NCI-H2081 (cell line): ENCODE results near the gene CMYA5.
"Not testable (repeated sequence)": the region's sequence is repeated elsewhere in the genome, so short reads cannot be mapped to it uniquely, and the experiment has no call there.

Experiments
- DNase-seq, 2 experiments: peaks; one replicate each; lab custom pipeline; 2025; lab: John Stamatoyannopoulos, UW

Gene CMYA5

DNA sequence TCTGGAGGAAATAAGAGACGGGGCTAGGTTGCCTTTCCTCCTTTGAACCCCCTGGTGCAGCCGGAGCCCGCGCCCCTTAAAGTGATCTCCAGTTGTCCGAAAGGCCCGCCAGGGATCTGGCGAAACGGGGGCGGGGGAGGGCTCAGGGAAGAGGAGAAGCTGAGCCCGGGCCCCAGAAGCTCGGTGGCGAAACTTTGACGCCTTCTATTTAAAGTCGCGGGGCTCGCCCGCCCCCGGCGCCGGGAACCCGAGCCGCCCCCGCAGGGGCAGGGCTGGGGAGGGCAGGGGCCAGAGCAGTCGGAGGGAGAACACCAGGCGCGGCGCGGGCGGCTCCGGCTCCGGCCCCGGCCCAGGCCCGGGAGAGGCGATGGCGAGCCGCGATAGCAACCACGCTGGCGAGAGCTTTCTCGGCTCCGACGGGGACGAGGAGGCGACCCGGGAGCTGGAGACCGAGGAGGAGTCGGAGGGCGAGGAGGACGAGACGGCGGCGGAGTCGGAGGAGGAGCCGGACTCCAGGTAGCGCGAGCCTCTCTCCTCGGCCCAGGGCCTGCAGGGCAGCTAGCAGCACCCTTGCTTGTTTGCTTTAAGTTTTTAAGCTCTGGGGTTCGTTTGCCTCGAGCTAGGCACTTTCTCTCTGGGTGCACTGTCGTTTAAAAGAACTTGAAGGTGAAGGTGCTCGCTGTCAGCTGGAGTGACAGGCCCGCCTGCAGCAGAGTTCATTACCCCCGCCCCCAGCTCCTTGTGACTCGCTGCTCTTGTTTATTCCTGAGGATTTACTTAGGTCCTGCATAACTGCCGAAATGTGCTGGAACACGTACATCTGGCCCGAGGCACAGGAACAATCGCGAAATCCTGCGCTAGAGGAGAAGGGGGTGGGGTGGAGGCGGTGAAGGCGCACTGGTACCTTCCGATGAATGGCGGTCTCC is at the start of gene CMYA5:
TSS of gene CMYA5 (plus strand) at position 296 of the 926 bp plus-strand sequence. CDS start at position 368, 72 bp downstream.
- no peak for DNase-seq

DNA sequence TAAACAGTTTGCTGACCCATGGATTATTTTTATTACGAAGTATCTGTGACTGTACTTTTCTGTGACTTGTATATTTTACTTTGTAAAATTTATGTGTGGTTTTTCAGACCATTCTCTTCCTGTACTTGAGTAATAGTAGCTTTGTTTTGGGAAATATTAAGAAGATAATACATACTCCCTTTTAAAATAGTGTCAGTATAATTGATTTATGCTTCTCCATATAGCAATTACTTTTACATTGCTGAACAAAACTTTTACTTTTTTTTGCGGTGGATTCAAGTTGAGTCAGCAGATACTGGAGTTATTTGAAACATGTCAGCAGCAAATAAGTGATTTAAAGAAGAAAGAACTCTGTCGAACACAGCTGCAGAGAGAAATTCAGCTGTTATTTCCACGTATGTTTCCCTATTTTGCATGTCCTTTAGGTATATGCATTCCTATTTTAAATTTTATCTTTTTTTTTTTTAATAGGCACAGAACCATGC is 49.0 kb upstream of the CMYA5 start:
- DNase-seq = no peak

DNA sequence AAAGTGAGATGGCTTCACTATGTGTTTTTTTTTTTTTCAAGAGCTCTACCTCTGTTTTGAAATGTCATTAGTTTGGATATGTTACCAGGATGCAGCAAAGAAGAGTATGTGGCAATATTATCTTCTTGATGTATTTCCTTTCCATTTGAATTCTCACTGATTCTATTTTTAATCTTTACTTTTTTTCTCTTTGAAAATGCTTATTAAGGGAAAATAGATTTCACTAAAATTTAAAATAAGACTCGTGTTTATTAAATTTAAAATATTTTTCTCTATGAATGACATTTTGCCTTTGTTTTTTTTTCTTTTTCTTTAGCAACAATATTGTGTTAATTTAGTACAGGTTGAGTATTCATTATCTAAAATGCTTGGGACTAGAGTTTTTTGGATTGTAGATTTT is 48.2 kb upstream of the CMYA5 start:
- DNase-seq = no peak

DNA sequence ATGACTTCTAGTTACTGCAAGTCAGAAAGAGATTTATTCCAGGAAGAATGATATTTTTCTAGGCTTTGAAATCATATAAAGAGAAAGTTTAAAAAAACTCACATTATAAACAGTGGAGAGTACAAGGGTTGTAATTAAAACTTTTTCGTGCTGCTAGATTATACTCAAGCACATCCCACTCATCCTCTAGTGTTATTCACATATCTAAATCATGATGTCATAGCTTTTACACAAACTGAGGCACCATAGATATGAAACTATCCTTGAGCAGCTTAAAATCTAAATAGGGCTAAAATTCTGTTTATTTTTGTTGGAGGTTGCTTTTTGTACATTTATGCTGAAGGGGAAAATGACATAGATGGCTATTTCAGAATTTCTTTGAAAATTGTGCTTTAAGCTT is 47.4 kb upstream of the CMYA5 start:
- no peak for DNase-seq

- no peak for DNase-seq
Measured at GRCh38 chr5:79653843-79654242, 35.8 kb upstream of the CMYA5 start.

GRCh38 chr5:79663212-79663611 is 26.4 kb upstream of the CMYA5 start:
- DNase-seq = no peak

GRCh38 chr5:79666758-79667157 is 22.9 kb upstream of the CMYA5 start:
- DNase-seq = no peak

DNA sequence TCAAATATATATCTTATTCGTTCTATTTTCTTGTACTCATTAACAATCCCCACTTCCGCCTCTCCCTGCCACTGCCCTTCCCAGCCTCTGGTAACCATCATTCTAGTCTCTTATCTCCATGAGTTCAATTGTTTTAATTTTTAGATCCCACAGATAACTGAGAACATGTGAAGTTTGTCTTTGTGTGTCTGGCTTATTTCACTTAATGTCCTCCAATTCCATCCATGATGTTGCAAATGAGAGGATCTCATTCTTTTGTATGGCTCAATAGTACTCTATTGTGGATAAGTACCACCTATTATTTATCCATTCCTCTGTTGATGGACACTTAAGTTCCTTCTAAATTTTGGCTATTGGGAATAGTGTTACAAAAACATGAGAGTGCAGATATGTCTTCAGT is 17.2 kb upstream of the CMYA5 start:
- DNase-seq = no peak

DNA sequence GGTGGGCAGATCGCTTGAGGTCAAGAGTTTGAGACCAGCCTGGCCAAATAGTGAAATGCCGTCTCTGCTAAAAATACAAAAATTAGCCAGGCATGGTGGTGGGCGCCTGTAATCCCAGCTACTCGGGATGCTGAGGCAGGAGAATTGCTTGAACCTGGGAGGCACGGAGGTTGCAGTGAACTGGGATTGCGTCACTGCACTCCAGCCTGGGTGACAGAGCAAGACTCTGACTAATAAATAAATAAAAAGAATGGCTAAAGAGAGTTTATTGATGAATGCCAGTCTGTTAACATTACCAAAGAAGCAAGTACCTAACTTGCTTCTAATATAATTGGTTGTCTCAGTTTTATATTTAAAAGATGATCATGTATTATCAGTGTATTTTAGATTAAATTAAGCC is 13.3 kb upstream of the CMYA5 start:
- DNase-seq = not testable (repeated sequence)

GRCh38 chr5:79682102-79682501 is 7.5 kb upstream of the CMYA5 start:
- DNase-seq = not testable (repeated sequence)

DNA sequence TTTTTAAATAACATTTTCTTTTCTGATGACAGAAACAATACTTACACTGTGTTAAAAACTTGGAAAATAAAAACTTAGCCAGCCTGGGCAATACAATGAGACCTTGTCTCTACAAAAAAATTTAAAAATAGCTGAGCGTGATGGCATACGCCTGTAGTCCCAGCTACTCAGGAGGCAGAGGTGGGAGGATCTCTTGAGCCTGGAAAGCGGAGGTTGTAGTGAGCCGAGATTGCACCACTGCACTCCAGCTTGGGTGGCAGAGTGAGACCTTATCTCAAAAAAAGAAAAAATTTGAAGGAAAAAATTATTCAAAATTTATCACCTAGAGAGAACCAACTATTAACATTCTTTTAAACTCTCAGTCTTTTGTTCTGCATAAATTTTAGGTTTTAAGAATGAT is 4.9 kb upstream of the CMYA5 start:
- DNase-seq = no peak

GRCh38 chr5:79685627-79686026 is 4.0 kb upstream of the CMYA5 start:
- DNase-seq = no peak

DNA sequence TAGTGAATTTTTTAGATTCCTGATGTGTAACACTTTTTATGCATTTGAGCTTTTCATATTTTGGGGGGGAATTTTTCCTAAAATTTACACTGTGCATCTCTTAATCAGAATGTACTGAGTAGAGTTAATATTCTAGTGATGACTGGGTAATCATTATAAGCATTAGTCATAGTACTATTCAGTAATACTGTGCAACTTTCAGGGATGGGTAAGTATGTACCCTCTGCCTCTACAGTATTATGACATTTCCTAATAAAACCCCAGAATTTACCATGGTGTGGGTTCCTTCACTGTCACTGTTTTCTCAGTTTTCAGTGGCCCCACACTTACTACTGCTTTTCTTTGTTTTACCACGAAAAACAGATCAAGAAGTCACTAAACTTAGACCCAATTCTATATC is 2.8 kb upstream of the CMYA5 start:
- DNase-seq = no peak

GRCh38 chr5:79687889-79688288 is 1.7 kb upstream of the CMYA5 start:
- no peak for DNase-seq

DNA sequence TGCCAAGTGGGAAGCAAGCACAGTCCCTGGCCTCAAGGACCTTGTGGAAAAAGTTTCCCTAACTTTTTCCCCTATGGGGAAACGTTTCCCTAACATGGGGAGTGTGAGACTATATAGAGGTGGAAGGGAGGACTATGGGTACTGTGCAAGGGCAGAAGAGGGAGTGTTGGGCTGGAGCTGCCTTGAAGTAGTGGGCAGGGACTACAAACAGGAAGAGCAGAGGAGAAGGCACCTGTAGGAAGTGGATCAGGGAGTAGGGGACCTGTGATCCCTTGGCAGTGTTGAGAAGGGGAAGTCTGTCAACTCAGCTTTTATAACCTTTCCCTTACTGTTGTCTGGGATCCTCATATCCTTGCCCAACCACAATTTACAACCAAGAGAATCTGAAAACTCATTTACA is 1.4 kb downstream of the CMYA5 start:
- no peak for DNase-seq

DNA sequence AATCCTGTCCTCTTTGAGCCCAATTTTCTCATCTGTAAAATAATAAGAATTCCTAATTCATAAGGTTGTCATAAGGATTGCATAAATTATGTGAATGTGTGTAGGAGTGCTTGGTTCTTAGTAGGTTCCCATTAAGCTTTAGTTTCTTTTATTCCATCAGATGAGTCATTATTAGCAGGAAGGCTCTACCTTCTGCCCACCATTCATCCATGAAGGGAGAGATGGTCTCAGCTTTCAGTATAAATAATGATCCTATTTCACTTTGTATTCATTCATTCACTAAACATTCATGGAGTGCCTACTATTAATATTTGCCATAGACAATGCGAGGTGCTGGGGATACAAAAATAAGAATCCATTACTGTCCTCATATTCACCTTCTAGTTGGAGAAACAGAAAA is 3.0 kb downstream of the CMYA5 start:
- DNase-seq = no peak

GRCh38 chr5:79694183-79694582 is 4.5 kb downstream of the CMYA5 start:
- DNase-seq = no peak

DNA sequence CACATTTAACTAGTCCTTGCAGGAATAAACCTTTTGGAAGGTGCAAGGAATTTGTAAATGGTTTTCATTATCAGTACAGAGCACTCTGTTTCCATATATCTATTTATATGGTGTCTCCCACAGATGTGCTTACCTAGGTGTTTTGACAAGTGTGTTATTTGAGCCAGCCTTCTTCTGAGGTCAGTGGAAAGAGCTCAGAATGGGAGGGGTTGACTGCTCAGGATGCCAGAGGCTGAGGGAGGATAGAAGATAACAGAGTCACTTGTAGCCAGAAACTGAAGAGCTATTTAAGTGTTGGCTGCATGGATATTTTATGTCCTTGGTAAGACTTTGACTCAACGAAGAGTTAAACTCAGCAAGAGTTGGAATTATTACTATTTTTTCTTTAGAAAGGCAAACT is 5.0 kb downstream of the CMYA5 start:
- DNase-seq = no peak

GRCh38 chr5:79695526-79695925 is 5.9 kb downstream of the CMYA5 start:
- DNase-seq = no peak

DNA sequence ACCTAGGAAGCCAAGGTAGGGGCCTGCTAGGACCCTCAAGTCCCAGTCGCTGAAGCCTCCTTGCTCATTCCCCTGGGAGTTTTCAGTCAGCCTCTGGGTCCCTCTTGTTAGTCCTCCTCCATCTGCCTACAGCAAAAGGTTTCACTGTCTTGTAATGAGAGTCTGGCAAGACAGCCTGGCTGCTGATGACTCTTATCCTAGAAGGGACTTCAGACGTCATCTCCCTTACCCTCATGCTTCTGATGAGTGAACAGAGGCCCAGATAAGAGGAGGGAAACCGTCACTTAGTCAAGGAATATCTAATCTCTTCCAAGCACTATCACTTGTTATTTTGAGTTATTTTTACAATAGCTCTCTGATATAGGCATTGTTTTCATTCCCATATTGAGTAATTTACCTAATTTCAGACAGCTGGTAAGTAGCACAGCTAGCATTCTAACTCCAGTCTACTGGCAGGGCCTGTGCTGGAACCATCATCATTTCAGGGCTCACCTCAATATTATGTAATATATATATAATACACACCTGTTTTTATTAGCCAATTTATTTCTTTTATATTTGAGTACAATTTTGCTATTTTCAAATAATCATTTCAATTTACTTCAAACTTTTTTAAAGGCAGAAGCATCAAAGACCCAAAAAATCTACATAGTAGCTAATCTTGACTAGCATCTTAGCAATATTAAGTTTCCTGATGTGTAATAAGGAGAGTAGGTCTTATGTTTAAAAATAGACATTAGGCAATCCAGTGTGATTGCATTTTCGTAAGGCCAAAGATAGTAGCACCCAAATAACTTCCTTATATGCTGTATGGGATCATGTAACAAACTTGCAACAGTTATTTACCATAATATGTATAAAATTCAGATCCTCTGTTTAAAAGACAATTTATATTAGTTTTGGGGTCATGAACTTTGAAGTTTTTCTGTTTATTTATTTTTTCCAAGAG is 7.9 kb downstream of the CMYA5 start:
- DNase-seq = no peak

GRCh38 chr5:79699763-79700400 is 10.2 kb downstream of the CMYA5 start:
- DNase-seq = no peak
